SW 1271 (cell line): Measurements from ENCODE around the gene SDC3.
"Not testable (repeated sequence)": the region's sequence is repeated elsewhere in the genome, so short reads cannot be mapped to it uniquely, and the experiment has no call there.

Experiments used
- DNase-seq, 2 experiments: peaks; one replicate each; lab custom pipeline; 2025; lab: John Stamatoyannopoulos, UW

The SDC3 gene

GRCh38 chr1:30875197-30875596, 33.4 kb downstream of the SDC3 start:
- no peak for DNase-seq

- DNase-seq = no peak
Observed at GRCh38 chr1:30874176-30874575, 34.4 kb downstream of the SDC3 start.

- DNase-seq = peak in 1 of 2 experiments; percentile 3
Observed at GRCh38 chr1:30872948-30873263, 35.7 kb downstream of the SDC3 start.

- no peak for DNase-seq
Observed at GRCh38 chr1:30872033-30872947, 36.3 kb downstream of the SDC3 start.

GRCh38 chr1:30871276-30871871, 37.2 kb downstream of the SDC3 start:
- DNase-seq = no peak

- DNase-seq = no peak
Observed at GRCh38 chr1:30870656-30871055, 37.9 kb downstream of the SDC3 start.

GRCh38 chr1:30870035-30870434, 38.5 kb downstream of the SDC3 start:
- DNase-seq = no peak

- DNase-seq = no peak
Observed at GRCh38 chr1:30868833-30869435, 39.6 kb downstream of the SDC3 start.

GRCh38 chr1:30868057-30868456, 40.5 kb downstream of the SDC3 start:
- not testable (repeated sequence) for DNase-seq

- no peak for DNase-seq
Observed at GRCh38 chr1:30867537-30867936, 41.0 kb downstream of the SDC3 start.

GRCh38 chr1:30866594-30866993, 42.0 kb downstream of the SDC3 start:
- DNase-seq = no peak

- DNase-seq = no peak
Observed at GRCh38 chr1:30864681-30865080, 43.9 kb downstream of the SDC3 start.

GRCh38 chr1:30863858-30864604, 44.5 kb downstream of the SDC3 start:
- DNase-seq = no peak

- DNase-seq = no peak
Observed at GRCh38 chr1:30860320-30860652, 48.3 kb downstream of the SDC3 start.

GRCh38 chr1:30857964-30858363, 50.6 kb downstream of the SDC3 start:
- no peak for DNase-seq

GRCh38 chr1:30857062-30857461, 51.5 kb downstream of the SDC3 start:
- no peak for DNase-seq

- DNase-seq = no peak
Observed at GRCh38 chr1:30856260-30856790, 52.2 kb downstream of the SDC3 start.

- DNase-seq = no peak
Observed at GRCh38 chr1:30855686-30856259, 52.8 kb downstream of the SDC3 start.

GRCh38 chr1:30853350-30853749, 55.2 kb downstream of the SDC3 start:
- DNase-seq = no peak

GRCh38 chr1:30852026-30852425, 56.5 kb downstream of the SDC3 start:
- no peak for DNase-seq

- no peak for DNase-seq
Observed at GRCh38 chr1:30851286-30851685, 57.3 kb downstream of the SDC3 start.

- DNase-seq = no peak
Observed at GRCh38 chr1:30850607-30851006, 58.0 kb downstream of the SDC3 start.
